ENCODE results near the gene TTL.

- no peak for TF ChIP-seq EZH2 (IDR thresholded peaks at IDR 0.05)
- TF ChIP-seq CTCF (IDR thresholded peaks at IDR 0.05), result no peak
Measured at GRCh38 chr2:112580084-112580483, 98.1 kb downstream of the TTL start.
